DMS 273 treated with DMSO at 0.1 percent for 48 hours (cell line): ENCODE measurements around the gene SNRPB.
"Not testable (repeated sequence)": the region's sequence is repeated elsewhere in the genome, so short reads cannot be mapped to it uniquely, and the experiment has no call there.

ENCODE experiments used
- DNase-seq: peaks from one replicate; lab custom pipeline; 2025; lab: John Stamatoyannopoulos, UW

Gene SNRPB

GRCh38 chr20:2470423-2471193 lies at the start of gene SNRPB:
Gene SNRPB (minus strand): TSS chr20:2470789. CDS start chr20:2470690, 99 bp downstream.
- DNase-seq: peak; percentile 97

DNA sequence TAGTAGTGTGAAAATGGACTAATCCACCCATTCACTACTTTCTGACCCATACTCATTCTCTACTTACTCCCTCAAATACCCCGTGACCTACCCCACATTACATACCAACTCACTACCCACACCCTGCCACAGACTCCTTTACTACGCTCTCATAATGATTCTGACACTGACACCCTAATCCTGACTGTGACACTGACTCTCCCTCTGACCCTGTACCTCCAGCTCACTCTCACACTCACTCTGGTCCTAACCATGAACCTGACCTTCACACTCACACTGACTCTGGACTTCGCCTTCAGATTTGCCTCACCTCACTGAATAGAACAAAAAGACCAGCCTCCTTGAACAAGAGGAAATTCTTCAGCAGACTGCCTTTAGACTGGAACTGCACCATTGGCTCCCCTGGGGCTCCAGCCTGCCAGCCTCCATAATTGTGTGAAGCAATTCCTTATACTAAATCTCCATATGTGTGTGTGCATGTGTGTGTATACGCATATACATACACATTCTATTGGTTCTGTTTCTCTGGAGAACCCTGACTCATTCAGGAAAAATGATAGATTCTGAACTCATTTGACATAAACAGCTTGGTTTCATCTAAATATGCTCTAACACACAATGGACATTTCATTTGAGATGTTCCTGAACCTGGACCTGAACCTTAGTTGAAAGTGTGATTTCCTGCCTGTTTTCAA lies 48.7 kb upstream of the SNRPB start:
- DNase-seq: no peak

- DNase-seq: no peak
These were observed 48.0 kb upstream of the SNRPB start for GRCh38 chr20:2518558-2518957.

GRCh38 chr20:2518096-2518495 lies 47.5 kb upstream of the SNRPB start:
- DNase-seq: no peak

- DNase-seq: no peak
These were observed 45.8 kb upstream of the SNRPB start for GRCh38 chr20:2516399-2516798.

DNA sequence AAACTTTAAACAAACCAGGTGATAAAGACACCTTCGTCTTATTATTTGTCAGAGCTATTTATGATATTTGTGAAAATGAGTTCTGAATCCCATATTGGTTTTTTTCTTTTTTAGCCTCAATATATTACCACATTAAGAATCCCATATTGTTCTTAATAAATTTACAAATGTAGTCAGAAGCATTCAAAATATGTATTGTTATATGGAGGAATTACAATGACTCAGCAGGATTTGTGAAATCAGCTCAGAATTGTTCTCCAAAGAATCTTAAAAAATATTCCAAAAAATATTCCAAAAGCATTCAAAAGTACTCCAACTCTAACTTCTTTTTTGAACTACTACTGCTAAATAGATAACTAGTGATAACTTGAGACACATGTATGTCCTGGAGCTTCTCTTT lies 44.6 kb upstream of the SNRPB start:
- DNase-seq: no peak

- no peak for DNase-seq
These were observed 39.2 kb upstream of the SNRPB start for GRCh38 chr20:2509794-2510193.

GRCh38 chr20:2509468-2509781 lies 38.8 kb upstream of the SNRPB start:
- no peak for DNase-seq

- peak; percentile 68 for DNase-seq
These were observed 38.3 kb upstream of the SNRPB start, which contains the start of gene ZNF343 for GRCh38 chr20:2508631-2509467. Gene ZNF343 (minus strand): TSS chr20:2508915. CDS start chr20:2493895, 15,020 bp downstream.

- DNase-seq: no peak
These were observed 37.5 kb upstream of the SNRPB start for GRCh38 chr20:2507875-2508630.

DNA sequence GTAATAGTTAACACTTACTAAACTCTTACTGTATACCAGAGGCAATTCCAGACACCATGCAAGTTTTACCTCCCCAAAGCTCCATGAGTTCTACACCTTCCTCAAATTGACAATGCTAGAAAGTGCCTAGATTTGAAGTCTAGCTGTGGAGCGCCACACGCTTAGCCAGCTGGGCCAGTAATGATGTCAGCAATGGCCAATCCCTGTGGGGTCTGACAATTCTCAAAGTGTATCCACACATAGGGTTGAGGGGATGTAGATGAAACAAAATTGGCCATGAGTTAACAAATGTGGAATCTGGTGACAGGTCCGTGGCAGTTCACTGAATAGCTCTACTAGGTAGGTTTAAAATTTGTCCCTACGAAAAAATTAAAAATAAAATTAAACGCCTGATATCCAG lies 36.9 kb upstream of the SNRPB start:
- no peak for DNase-seq

DNA sequence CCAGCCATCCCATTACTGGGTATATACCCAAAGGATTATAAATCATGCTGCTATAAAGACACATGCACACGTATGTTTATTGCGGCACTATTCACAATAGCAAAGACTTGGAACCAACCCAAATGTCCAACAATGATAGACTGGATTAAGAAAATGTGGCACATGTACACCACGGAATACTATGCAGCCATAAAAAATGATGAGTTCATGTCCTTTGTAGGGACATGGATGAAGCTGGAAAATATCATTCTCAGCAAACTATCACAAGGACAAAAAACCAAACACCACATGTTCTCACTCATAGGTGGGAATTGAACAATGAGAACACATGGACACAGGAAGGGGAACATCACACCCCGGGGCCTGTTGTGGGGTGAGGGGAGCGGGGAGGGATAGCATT lies 35.8 kb upstream of the SNRPB start:
- DNase-seq: not testable (repeated sequence)

DNA sequence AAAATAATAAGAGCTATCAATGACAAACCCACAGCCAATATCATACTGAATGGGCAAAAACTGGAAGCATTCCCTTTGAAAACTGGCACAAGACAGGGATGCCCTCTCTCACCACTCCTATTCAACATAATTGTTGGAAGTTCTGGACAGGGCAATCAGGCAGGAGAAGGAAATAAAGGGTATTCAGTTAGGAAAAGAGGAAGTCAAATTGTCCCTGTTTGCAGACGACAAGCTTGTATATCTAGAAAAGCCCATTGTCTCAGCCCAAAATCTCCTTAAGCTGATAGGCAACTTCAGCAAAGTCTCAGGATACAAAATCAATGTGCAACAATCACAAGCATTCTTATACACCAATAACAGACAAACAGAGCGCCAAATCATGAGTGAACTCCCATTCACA lies 34.2 kb upstream of the SNRPB start:
- DNase-seq: not testable (repeated sequence)

DNA sequence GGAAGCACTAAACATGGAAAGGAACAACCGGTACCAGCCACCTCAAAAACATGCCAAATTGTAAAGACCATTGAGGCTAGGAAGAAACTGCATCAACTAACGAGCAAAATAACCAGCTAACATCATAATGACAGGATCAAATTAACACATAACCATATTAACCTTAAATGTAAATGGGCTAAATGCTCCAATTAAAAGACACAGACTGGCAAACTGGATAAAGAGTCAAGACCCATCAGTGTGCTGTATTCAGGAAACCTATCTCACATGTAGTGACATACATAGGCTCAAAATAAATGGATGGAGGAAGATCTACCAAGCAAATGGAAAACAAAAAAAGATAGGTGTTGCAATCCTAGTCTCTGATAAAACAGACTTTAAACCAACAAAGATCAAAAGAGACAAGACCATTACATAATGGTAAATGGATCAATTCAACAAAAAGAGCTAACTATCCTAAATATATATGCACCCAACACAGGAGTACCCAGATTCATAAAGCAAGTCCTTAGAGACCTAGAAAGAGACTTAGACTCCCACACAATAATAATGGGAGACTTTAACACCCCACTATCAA lies 32.3 kb upstream of the SNRPB start:
- DNase-seq: not testable (repeated sequence)

DNA sequence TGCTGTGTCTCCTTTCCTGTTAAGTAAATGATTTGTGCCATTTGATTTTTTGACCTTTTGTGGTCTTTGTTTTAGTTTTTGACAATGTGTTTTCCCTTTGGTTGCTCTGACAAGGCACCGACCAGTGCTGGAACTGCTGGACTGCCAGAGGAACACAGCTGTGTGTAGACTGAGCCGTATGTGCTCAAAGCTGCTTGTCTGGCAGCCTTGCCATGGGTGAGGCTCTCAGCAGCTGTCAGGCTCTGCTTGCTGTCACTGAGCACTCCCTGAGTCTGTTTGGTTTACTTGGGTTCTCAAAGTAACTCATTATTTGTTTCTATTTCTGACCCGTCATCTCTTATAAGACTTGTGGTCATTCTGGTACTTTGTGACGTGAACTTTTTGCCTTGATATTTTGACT lies 15.1 kb upstream of the SNRPB start:
- DNase-seq: no peak

- no peak for DNase-seq
These were observed 14.5 kb upstream of the SNRPB start for GRCh38 chr20:2485080-2485479.

- DNase-seq: no peak
These were observed 12.9 kb upstream of the SNRPB start for GRCh38 chr20:2483504-2483903.

DNA sequence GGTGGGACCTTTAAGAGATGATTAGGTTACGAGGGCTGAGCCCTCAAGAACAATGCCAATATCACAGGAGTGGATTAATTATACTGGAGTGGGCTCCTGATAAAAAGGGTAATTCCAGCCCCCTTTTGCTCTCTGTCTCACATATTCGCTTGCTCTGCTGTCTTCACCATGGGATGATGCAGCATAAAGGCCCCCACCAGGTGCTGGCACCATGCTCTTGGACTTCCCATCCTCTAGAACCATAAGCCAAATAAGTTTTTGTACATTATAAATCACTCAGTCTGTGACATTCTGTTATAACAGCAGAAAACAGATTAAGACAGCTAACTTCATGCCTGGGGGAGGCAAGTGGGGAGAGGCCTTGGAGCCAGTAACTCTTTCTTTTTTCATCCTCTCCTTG lies 9.8 kb upstream of the SNRPB start:
- no peak for DNase-seq

GRCh38 chr20:2476742-2477615 lies 6.4 kb upstream of the SNRPB start:
- no peak for DNase-seq
